ENCODE results near the gene CBLB. TPM values are rescaled to one million over a fixed set of nuclear protein-coding genes. Genes with fewer than 3 reads are reported as not detected.

CBLB gene
- total RNA-seq, 1 donor from 2014 or later, result 46.7 TPM

DNA sequence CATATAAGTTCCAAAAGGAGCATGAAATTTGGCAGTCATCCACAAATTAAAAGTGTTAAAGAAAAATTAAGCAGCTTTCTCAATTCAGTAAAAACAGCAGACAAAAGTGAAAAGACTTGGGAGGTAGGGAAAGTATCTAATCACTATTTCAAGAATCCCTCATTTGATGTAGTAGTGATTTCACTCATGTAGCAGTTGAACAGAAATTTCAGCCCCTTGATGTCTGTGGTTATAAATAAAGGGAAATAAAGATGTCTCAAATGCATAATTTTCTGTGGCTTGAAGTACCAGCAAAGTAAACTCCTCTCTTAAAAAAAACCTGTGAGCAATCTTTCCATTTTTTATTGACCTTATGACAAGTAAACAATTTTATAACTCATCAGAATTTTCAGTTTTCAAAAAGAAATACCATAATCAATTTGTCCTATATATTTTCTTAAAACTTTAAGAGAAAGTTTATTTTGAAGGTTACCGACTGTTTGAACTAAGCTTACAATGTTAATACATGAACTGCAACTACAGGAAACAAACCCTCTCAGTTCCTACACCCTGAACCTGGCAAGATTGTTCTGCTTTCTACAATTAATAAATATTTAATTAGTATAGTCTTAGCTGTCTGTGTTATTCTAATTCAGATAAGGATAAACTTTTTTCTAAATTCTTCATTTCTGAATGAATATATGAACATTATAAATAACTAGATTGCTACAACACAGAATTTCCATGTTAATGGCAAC, 94.2 kb downstream of the CBLB start:
- no peak for DNase-seq
- no peak overlapping the region for H3K4me3 ChIP-seq
- no peaks in the 10 kb centered on the region for H3K27me3 ChIP-seq (ENCODE audit: low read depth)
- H3K36me3 ChIP-seq, result peaks cover 17% of the 10 kb centered on the region
- TF ChIP-seq, protein P1, sequence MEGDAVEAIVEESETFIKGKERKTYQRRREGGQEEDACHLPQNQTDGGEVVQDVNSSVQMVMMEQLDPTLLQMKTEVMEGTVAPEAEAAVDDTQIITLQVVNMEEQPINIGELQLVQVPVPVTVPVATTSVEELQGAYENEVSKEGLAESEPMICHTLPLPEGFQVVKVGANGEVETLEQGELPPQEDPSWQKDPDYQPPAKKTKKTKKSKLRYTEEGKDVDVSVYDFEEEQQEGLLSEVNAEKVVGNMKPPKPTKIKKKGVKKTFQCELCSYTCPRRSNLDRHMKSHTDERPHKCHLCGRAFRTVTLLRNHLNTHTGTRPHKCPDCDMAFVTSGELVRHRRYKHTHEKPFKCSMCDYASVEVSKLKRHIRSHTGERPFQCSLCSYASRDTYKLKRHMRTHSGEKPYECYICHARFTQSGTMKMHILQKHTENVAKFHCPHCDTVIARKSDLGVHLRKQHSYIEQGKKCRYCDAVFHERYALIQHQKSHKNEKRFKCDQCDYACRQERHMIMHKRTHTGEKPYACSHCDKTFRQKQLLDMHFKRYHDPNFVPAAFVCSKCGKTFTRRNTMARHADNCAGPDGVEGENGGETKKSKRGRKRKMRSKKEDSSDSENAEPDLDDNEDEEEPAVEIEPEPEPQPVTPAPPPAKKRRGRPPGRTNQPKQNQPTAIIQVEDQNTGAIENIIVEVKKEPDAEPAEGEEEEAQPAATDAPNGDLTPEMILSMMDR (IDR thresholded peaks at IDR 0.05; ENCODE audit: borderline replicate concordance), result no peak
- no peaks in the 10 kb centered on the region for H3K9me3 ChIP-seq (replicated peaks)
- peaks cover 61% of the 10 kb centered on the region for H3K4me1 ChIP-seq
- intact Hi-C loops (cut with micrococcal nuclease), result no loop called here
- H3K27ac ChIP-seq (replicated peaks), result no peak overlapping the region

DNA sequence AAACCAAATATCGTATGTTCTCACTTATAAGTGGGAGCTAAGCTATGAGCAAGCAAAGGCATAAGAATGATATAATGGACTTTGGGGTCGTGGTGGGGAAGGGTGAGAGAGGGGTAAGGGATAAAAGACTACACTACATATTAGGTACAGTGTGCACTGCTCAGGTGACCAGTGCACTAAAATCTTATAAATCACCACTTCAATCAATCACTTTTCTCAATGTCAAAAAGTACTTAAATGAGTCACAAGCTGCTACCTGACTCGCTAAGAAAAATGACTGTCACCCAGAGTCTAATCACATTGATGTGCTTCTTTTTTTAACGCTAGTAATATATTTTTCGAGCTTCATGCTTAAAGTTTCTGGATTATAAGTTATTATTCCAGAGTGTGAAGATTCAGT, 95.5 kb downstream of the CBLB start:
- intact Hi-C loops (cut with micrococcal nuclease), result no loop called here
- TF ChIP-seq, protein P1 (IDR thresholded peaks at IDR 0.05; ENCODE audit: borderline replicate concordance), result no peak
- H3K27ac ChIP-seq (replicated peaks), result no peak overlapping the region
- peaks cover 17% of the 10 kb centered on the region for H3K36me3 ChIP-seq
- H3K4me1 ChIP-seq, result peaks cover 62% of the 10 kb centered on the region
- H3K27me3 ChIP-seq (ENCODE audit: low read depth), result no peaks in the 10 kb centered on the region
- H3K4me3 ChIP-seq, result no peak overlapping the region
- no peaks in the 10 kb centered on the region for H3K9me3 ChIP-seq (replicated peaks)
- DNase-seq, result no peak

DNA sequence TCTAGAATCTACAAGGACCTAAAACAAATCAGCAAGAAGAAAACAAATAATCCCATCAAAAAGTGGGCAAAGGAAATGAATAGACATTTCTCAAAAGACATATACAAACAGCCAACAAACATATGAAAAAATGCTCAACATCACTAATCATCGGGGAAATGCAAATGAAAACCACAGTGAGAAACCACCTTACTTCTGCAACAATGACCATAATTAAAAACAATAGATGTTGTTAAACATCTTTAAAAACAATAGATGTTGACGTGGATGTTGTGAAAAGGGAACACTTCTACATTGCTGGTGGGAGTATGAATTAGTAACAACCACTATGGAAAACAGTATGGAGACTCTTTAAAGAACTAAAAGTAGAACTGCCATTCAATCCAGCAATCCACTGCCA, 96.2 kb downstream of the CBLB start:
- TF ChIP-seq, protein P1 (IDR thresholded peaks at IDR 0.05; ENCODE audit: borderline replicate concordance), result no peak
- H3K9me3 ChIP-seq (replicated peaks), result no peaks in the 10 kb centered on the region
- no peaks in the 10 kb centered on the region for H3K27me3 ChIP-seq (ENCODE audit: low read depth)
- peaks cover 17% of the 10 kb centered on the region for H3K36me3 ChIP-seq
- intact Hi-C loops (cut with micrococcal nuclease), result no loop called here
- no peak for DNase-seq
- H3K27ac ChIP-seq (replicated peaks), result no peak overlapping the region
- peaks cover 68% of the 10 kb centered on the region for H3K4me1 ChIP-seq
- H3K4me3 ChIP-seq, result no peak overlapping the region

DNA sequence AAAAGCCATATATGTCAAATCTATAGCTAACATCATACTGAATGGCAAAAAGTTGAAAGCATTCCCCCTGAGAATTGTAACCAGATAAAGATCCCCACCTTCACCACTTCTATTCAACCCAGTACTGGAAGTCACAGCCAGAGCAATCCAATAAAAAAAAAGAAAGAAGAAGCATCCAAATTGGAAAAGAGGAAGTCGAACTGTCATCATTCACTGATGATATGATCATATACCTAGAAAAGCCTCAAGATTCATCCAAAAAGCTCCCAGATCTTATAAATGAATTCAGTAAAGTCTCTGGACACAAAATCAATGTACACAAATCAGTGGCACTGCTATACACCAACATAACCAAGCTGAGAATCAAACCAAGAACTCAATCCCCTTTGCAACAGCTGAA, 97.4 kb downstream of the CBLB start:
- Histone ChIP-seq H3K36me3 (peaks cover 17% of the 10 kb centered on the region), H3K27me3 (ENCODE audit: low read depth) (no peaks in the 10 kb centered on the region), H3K9me3 (replicated peaks) (no peaks in the 10 kb centered on the region), H3K27ac (replicated peaks) (no peak overlapping the region), H3K4me1 (peaks cover 73% of the 10 kb centered on the region), H3K4me3 (no peak overlapping the region)
- intact Hi-C loops (cut with micrococcal nuclease), result no loop called here
- DNase-seq, result no peak
- TF ChIP-seq, protein P1 (IDR thresholded peaks at IDR 0.05; ENCODE audit: borderline replicate concordance), result no peak

DNA sequence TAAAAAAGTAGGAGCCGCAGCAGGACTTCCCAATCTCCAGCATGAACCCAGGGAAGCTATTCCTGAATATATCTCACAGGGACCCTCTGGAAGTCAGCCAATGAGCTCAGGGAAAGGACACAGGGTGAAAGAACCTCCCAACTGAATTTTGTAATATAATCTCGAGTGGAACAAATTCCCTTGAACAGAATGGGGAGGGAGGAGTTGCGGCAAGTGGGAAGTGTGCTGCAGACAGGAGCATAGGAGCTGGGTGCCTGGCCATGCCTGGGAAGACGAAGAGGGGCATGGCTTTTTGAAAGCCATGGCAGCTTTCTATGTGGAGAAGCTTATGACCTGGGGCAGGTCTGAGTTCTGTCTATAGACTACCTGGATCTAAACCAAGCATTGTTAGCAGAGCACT, 98.4 kb downstream of the CBLB start:
- no peaks in the 10 kb centered on the region for H3K9me3 ChIP-seq (replicated peaks)
- peaks cover 11% of the 10 kb centered on the region for H3K36me3 ChIP-seq
- no peak for DNase-seq
- no peak overlapping the region for H3K4me3 ChIP-seq
- H3K27me3 ChIP-seq (ENCODE audit: low read depth), result no peaks in the 10 kb centered on the region
- intact Hi-C loops (cut with micrococcal nuclease), result no loop called here
- TF ChIP-seq, protein P1 (IDR thresholded peaks at IDR 0.05; ENCODE audit: borderline replicate concordance), result no peak
- peaks cover 75% of the 10 kb centered on the region for H3K4me1 ChIP-seq
- H3K27ac ChIP-seq (replicated peaks), result peak overlapping the region; percentile 37
